GM20000 (cell line): ENCODE measurements around the gene NKTR.

Experiments
- DNase-seq: peaks from one replicate; pipeline ENCODE4 v3.0.0; 2012; ENCODE audit warnings: low spot score
- CTCF ChIP-seq: IDR thresholded peaks from 2 replicates; pipeline ENCODE4 v1.5.1; 2012; ENCODE audit warnings: mild to moderate bottlenecking, control low read depth; ENCODE audit errors: extremely low read depth, missing control alignments

Gene NKTR

GRCh38 chr3:42663581-42664437 is 63.3 kb downstream of the NKTR start:
- no peak for TF ChIP-seq CTCF
- DNase-seq, result peak; percentile 67

GRCh38 chr3:42664438-42664803 is 63.9 kb downstream of the NKTR start:
- DNase-seq, result no peak
- TF ChIP-seq CTCF, result no peak

GRCh38 chr3:42665050-42665878 is 64.8 kb downstream of the NKTR start:
- TF ChIP-seq CTCF, result no peak
- DNase-seq, result no peak

GRCh38 chr3:42666022-42666421 is 65.5 kb downstream of the NKTR start:
- DNase-seq, result no peak
- no peak for TF ChIP-seq CTCF

GRCh38 chr3:42666577-42666998 is 66.1 kb downstream of the NKTR start:
- no peak for DNase-seq
- no peak for TF ChIP-seq CTCF

- DNase-seq, result no peak
These were observed 66.6 kb downstream of the NKTR start for GRCh38 chr3:42667096-42667522.

More at GRCh38 chr3:42667096-42667522, 66.6 kb downstream of the NKTR start:
- TF ChIP-seq CTCF, result no peak
